SK-N-SH treated with all-trans-retinoic acid at 6 μM for 48 hours (cell line): Measurements from ENCODE around the gene CCDC3.

Source experiments
- ISL1 ChIP-seq: fragments of 250-450 bp; sonication (Bioruptor Pico); IDR thresholded peaks from 2 replicates; pipeline ENCODE4 v2.1.2; 2022; ENCODE audit warnings: mild to moderate bottlenecking, moderate library complexity
- PATZ1 ChIP-seq: fragments of 250-450 bp; sonication (Bioruptor Pico); IDR thresholded peaks from 2 replicates; pipeline ENCODE4 v1.8.0; 2020; ENCODE audit warnings: mild to moderate bottlenecking, moderate library complexity, borderline replicate concordance
- PPARA ChIP-seq: fragments of 250-450 bp; sonication (Bioruptor Pico); IDR thresholded peaks from 2 replicates; pipeline ENCODE4 v1.5.0; 2020; ENCODE audit warnings: mild to moderate bottlenecking, borderline replicate concordance
- SNAI2 ChIP-seq: fragments of 250-450 bp; sonication (Bioruptor Pico); IDR thresholded peaks from 2 replicates; pipeline ENCODE4 v1.5.0; 2020; ENCODE audit warnings: mild to moderate bottlenecking, moderate library complexity
- TF ChIP-seq, protein P1 (sequence below): fragments of 250-450 bp; sonication (Bioruptor Pico); IDR thresholded peaks from 2 replicates; pipeline ENCODE4 v1.8.0; 2021; ENCODE audit warnings: low read depth, mild to moderate bottlenecking, moderate library complexity, borderline replicate concordance
- TF ChIP-seq, protein P2 (sequence below): fragments of 250-450 bp; sonication (Bioruptor Pico); IDR thresholded peaks from 2 replicates; pipeline ENCODE4 v1.5.0; 2020; ENCODE audit warnings: mild to moderate bottlenecking, moderate library complexity
- TF ChIP-seq, protein P3 (sequence below): fragments of 250-450 bp; sonication (Bioruptor Pico); IDR thresholded peaks from 2 replicates; pipeline ENCODE4 v1.5.1; 2020; ENCODE audit warnings: low read depth, mild to moderate bottlenecking, moderate library complexity

GRCh38 chr10:13016886-13017285, 15.4 kb upstream of the CCDC3 start:
- TF ChIP-seq ISL1 (CRISPR knock-in tag) = no peak
- TF ChIP-seq, protein P1, sequence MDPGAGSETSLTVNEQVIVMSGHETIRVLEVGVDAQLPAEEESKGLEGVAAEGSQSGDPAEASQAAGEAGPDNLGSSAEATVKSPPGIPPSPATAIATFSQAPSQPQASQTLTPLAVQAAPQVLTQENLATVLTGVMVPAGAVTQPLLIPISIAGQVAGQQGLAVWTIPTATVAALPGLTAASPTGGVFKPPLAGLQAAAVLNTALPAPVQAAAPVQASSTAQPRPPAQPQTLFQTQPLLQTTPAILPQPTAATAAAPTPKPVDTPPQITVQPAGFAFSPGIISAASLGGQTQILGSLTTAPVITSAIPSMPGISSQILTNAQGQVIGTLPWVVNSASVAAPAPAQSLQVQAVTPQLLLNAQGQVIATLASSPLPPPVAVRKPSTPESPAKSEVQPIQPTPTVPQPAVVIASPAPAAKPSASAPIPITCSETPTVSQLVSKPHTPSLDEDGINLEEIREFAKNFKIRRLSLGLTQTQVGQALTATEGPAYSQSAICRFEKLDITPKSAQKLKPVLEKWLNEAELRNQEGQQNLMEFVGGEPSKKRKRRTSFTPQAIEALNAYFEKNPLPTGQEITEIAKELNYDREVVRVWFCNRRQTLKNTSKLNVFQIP (CRISPR knock-in tag) = no peak
- no peak for TF ChIP-seq PPARA (CRISPR knock-in tag)
- no peak for TF ChIP-seq SNAI2 (CRISPR knock-in tag)
- TF ChIP-seq, protein P2, sequence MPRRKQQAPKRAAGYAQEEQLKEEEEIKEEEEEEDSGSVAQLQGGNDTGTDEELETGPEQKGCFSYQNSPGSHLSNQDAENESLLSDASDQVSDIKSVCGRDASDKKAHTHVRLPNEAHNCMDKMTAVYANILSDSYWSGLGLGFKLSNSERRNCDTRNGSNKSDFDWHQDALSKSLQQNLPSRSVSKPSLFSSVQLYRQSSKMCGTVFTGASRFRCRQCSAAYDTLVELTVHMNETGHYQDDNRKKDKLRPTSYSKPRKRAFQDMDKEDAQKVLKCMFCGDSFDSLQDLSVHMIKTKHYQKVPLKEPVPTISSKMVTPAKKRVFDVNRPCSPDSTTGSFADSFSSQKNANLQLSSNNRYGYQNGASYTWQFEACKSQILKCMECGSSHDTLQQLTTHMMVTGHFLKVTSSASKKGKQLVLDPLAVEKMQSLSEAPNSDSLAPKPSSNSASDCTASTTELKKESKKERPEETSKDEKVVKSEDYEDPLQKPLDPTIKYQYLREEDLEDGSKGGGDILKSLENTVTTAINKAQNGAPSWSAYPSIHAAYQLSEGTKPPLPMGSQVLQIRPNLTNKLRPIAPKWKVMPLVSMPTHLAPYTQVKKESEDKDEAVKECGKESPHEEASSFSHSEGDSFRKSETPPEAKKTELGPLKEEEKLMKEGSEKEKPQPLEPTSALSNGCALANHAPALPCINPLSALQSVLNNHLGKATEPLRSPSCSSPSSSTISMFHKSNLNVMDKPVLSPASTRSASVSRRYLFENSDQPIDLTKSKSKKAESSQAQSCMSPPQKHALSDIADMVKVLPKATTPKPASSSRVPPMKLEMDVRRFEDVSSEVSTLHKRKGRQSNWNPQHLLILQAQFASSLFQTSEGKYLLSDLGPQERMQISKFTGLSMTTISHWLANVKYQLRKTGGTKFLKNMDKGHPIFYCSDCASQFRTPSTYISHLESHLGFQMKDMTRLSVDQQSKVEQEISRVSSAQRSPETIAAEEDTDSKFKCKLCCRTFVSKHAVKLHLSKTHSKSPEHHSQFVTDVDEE (CRISPR knock-in tag) = no peak
- TF ChIP-seq PATZ1 (CRISPR knock-in tag) = no peak
- TF ChIP-seq, protein P3, sequence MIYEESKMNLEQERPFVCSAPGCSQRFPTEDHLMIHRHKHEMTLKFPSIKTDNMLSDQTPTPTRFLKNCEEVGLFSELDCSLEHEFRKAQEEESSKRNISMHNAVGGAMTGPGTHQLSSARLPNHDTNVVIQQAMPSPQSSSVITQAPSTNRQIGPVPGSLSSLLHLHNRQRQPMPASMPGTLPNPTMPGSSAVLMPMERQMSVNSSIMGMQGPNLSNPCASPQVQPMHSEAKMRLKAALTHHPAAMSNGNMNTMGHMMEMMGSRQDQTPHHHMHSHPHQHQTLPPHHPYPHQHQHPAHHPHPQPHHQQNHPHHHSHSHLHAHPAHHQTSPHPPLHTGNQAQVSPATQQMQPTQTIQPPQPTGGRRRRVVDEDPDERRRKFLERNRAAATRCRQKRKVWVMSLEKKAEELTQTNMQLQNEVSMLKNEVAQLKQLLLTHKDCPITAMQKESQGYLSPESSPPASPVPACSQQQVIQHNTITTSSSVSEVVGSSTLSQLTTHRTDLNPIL (CRISPR knock-in tag) = no peak
